ENCODE results near the gene PMM1. TPM values are rescaled to one million over a fixed set of nuclear protein-coding genes. Genes with fewer than 3 reads are reported as not detected.

Gene PMM1
- total RNA-seq, 1 experiment from 2014 or later: 18.6 TPM

GRCh38 chr22:41625577-41625976, 35.9 kb upstream of the PMM1 start:
- Histone ChIP-seq H3K4me2 (ENCODE audit: low read length) (no peak overlapping the region), H3K9me3 (ENCODE audit: low read length) (no peaks in the 10 kb centered on the region), H3K36me3 (ENCODE audit: low read depth, low read length) (peaks cover 28% of the 10 kb centered on the region), H4K20me1 (ENCODE audit: low read length) (peaks cover 6% of the 10 kb centered on the region; the same call in 1 of the 2 replicates), H3K79me2 (ENCODE audit: low read length) (peaks cover 64% of the 10 kb centered on the region), H2AFZ (ENCODE audit: low read length) (no peak overlapping the region), H3K27me3 (ENCODE audit: low read length) (no peaks in the 10 kb centered on the region), H3K9ac (ENCODE audit: low read length) (no peak overlapping the region), H3K27ac (ENCODE audit: low read length) (no peak overlapping the region), H3K4me3 (ENCODE audit: low read length) (no peak overlapping the region), H3K9me2 (replicated peaks; ENCODE audit: low read length) (no peaks in the 10 kb centered on the region), H3K4me1 (ENCODE audit: insufficient read depth, low read length) (peaks cover 5% of the 10 kb centered on the region; the same call in 1 of the 2 replicates), H3F3A (ENCODE audit: low read length, unreplicated experiment) (no peaks in the 10 kb centered on the region)
- ATAC-seq (no peak), DNase-seq (no peak)
- ChIA-PET CTCF (no interaction called here), POLR2A (ENCODE audit: unreplicated experiment) (no interaction called here)
- intact Hi-C loops (cut with micrococcal nuclease): no loop called here
- no TSS peak for BruUV-seq (replicated peaks)
- TF ChIP-seq EZH2 (IDR thresholded peaks at IDR 0.05; ENCODE audit: low read length, unreplicated experiment): no peak
- TF ChIP-seq EZH2phosphoT487 (IDR thresholded peaks at IDR 0.05; ENCODE audit: borderline replicate concordance, low read length): no peak
- no peak for TF ChIP-seq CTCF (conservative IDR thresholded peaks at IDR 0.05; ENCODE audit: low read depth, low read length)

DNA sequence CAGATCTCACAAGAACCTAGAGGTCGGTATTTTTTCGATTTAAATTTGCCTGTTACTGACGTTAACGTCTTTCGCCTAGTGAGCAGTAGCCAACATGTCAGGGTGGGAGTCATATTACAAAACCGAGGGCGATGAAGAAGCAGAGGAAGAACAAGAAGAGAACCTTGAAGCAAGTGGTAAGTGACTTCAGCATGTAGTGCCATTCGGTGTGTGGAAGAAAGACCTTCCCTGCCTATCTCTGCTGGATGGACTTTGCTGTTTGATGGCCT, 32.2 kb upstream of the PMM1 start:
- intact Hi-C loops (cut with micrococcal nuclease): no loop called here
- no peak for DNase-seq
- H2AFZ ChIP-seq (ENCODE audit: low read length): peak overlapping the region; percentile 90; the same call in 1 of the 2 replicates
- BruUV-seq (replicated peaks): no TSS peak
- H3K4me2 ChIP-seq (ENCODE audit: low read length): peak overlapping the region; percentile 86
- no peaks in the 10 kb centered on the region for H3K9me3 ChIP-seq (ENCODE audit: low read length)
- peak overlapping the region; percentile 100 for H3K9ac ChIP-seq (ENCODE audit: low read length)
- CTCF ChIA-PET: no interaction called here
- no peaks in the 10 kb centered on the region for H3F3A ChIP-seq (ENCODE audit: low read length, unreplicated experiment)
- peaks cover 80% of the 10 kb centered on the region for H3K79me2 ChIP-seq (ENCODE audit: low read length)
- ATAC-seq: no peak
- peak overlapping the region; percentile 100 for H3K4me3 ChIP-seq (ENCODE audit: low read length)
- no peaks in the 10 kb centered on the region for H3K9me2 ChIP-seq (replicated peaks; ENCODE audit: low read length)
- H3K27ac ChIP-seq (ENCODE audit: low read length): peak overlapping the region; percentile 94
- peaks cover 22% of the 10 kb centered on the region; the same call in 1 of the 2 replicates for H3K4me1 ChIP-seq (ENCODE audit: insufficient read depth, low read length)
- POLR2A ChIA-PET (ENCODE audit: unreplicated experiment): interaction anchor here (0.5 kb wide), 1 partner anchor 32 kb away, joined by 3 read pairs; the partner anchor contains the start of gene PMM1
- TF ChIP-seq CTCF (conservative IDR thresholded peaks at IDR 0.05; ENCODE audit: low read depth, low read length) (no peak), EZH2 (IDR thresholded peaks at IDR 0.05; ENCODE audit: low read length, unreplicated experiment) (no peak), EZH2phosphoT487 (IDR thresholded peaks at IDR 0.05; ENCODE audit: borderline replicate concordance, low read length) (no peak)
- no peaks in the 10 kb centered on the region for H3K27me3 ChIP-seq (ENCODE audit: low read length)
- H4K20me1 ChIP-seq (ENCODE audit: low read length): peaks cover 9% of the 10 kb centered on the region; the same call in 1 of the 2 replicates
- peaks cover 7% of the 10 kb centered on the region for H3K36me3 ChIP-seq (ENCODE audit: low read depth, low read length)

DNA sequence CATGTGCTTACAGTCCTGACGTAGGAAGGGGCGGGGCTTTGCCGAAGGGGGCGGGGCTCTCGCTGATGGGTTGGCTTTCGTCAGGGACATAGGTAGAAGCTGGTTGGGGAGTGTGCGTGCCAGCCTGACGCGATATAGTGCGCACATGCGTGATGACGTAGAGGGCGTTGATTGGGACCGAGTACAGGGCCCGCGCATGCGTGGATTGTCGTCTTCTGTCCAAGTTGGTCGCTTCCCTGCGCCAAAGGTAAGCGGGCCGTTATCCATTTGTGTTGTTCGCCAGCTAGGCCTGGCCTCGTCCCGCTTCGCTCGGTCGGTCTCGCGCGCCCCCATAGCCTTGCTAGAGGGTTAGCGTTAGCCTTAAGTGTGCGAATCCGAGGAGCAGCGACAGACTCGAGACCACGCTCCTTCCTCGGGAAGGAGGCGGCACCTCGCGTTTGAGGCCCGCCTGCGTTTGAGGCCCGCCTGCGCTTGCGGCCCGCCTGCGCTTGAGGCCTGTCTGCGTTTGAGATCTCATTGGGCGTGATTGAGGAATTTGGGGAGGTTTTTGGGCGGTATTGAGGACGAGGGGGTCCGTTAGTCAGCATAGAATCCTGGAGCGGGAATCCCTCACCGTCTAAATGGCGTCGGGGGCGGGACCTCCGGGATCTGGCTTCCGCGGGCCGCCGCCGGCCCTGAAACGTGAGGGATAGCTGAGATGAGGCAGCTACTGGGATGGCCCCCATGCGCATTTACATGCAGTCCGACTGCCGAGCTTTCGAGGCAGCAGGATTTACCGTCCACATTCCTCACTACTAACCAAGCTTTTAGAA, 31.7 kb upstream of the PMM1 start, which contains the start of gene XRCC6:
XRCC6 (plus strand) TSS at position 197 of the 812 bp plus-strand sequence. CDS start 710 bp downstream, outside the sequence.
- CTCF ChIA-PET: interaction anchor here (0.6 kb wide), 1 partner anchor 240 kb away, joined by 3 read pairs; no protein-coding TSS in a partner anchor
- Histone ChIP-seq H3K9ac (ENCODE audit: low read length) (peak within 1 kb of the TSS; percentile 100), H4K20me1 (ENCODE audit: low read length) (peaks cover 9% of the 10 kb centered on the region; the same call in 1 of the 2 replicates), H3K79me2 (ENCODE audit: low read length) (peaks cover 81% of the 10 kb centered on the region), H3K27ac (ENCODE audit: low read length) (peak within 1 kb of the TSS; percentile 94), H3K36me3 (ENCODE audit: low read depth, low read length) (peaks cover 5% of the 10 kb centered on the region; the same call in 1 of the 2 replicates), H2AFZ (ENCODE audit: low read length) (peak within 1 kb of the TSS; percentile 90), H3K4me1 (ENCODE audit: insufficient read depth, low read length) (peaks cover 22% of the 10 kb centered on the region; the same call in 1 of the 2 replicates), H3K4me2 (ENCODE audit: low read length) (peak within 1 kb of the TSS; percentile 91), H3F3A (ENCODE audit: low read length, unreplicated experiment) (no peaks in the 10 kb centered on the region), H3K9me3 (ENCODE audit: low read length) (no peaks in the 10 kb centered on the region), H3K27me3 (ENCODE audit: low read length) (no peaks in the 10 kb centered on the region), H3K4me3 (ENCODE audit: low read length) (peak within 1 kb of the TSS; percentile 100), H3K9me2 (replicated peaks; ENCODE audit: low read length) (no peaks in the 10 kb centered on the region)
- no TSS peak for BruUV-seq (replicated peaks)
- TF ChIP-seq EZH2 (IDR thresholded peaks at IDR 0.05; ENCODE audit: low read length, unreplicated experiment) (no peak), EZH2phosphoT487 (IDR thresholded peaks at IDR 0.05; ENCODE audit: borderline replicate concordance, low read length) (no peak), CTCF (conservative IDR thresholded peaks at IDR 0.05; ENCODE audit: low read depth, low read length) (no peak)
- ATAC-seq: peak; percentile 92
- peak; percentile 97 for DNase-seq
- POLR2A ChIA-PET (ENCODE audit: unreplicated experiment): interaction anchor here (0.5 to 1.0 kb wide), 6 partner anchors 17 to 441 kb away, joined by 3 to 5 read pairs (median 4); partner anchors contain the start of gene PMM1
- intact Hi-C loops (cut with micrococcal nuclease): no loop called here

Data from PC-3 (cell line).